K562 (cell line): Measurements from ENCODE around the gene TPPP. TPM values are rescaled to one million over a fixed set of nuclear protein-coding genes. Genes with fewer than 3 reads are reported as not detected.

Experiments used
- BACH1 ChIP-seq: fragments of 200-800 bp; sonication (Bioruptor generic); IDR thresholded peaks from 2 replicates; pipeline ENCODE4 v1.6.1; 2016; ENCODE audit warnings: missing genetic modification characterization, missing compliant biosample characterization
- BDP1 ChIP-seq: IDR thresholded peaks from 3 replicates; pipeline ENCODE4 v1.6.1; 2011; ENCODE audit not compliant: insufficient read length, insufficient read depth
- BRF1 ChIP-seq: IDR thresholded peaks from 3 replicates; pipeline ENCODE4 v1.6.1; 2011; ENCODE audit warnings: borderline replicate concordance, mild to moderate bottlenecking; ENCODE audit not compliant: insufficient read length; ENCODE audit errors: extremely low read depth
- CBX1 ChIP-seq: sonication (generic); IDR thresholded peaks from 2 replicates; pipeline ENCODE4 v1.6.1; 2016; ENCODE audit warnings: antibody characterized with exemption, low read depth, mild to moderate bottlenecking
- CBX5 ChIP-seq: IDR thresholded peaks from 2 replicates; pipeline ENCODE4 v1.6.1; 2014; ENCODE audit warnings: low read depth, borderline replicate concordance
- CREBBP ChIP-seq: IDR thresholded peaks from one replicate; pipeline ENCODE4 v1.6.1; 2012; ENCODE audit warnings: low read depth, mild to moderate bottlenecking, control low read depth, inconsistent platforms, low read length
- ERF ChIP-seq: fragments of 450-650 bp; formaldehyde crosslinking; IDR thresholded peaks from 2 replicates; pipeline ENCODE4 v1.4.0; 2020; ENCODE audit warnings: mild to moderate bottlenecking, mixed read lengths
- ETV1 ChIP-seq: fragments of 450-650 bp; conservative IDR thresholded peaks from 2 replicates; pipeline ENCODE4 v1.6.1; 2016; ENCODE audit warnings: missing genetic modification characterization, control low read depth, low read depth, missing compliant biosample characterization
- ETV5 ChIP-seq: sonication (generic); formaldehyde crosslinking; IDR thresholded peaks from 2 replicates; pipeline ENCODE4 v1.4.0; 2020; ENCODE audit warnings: low read depth, mild to moderate bottlenecking, missing genetic modification reagents
- GABPB1 ChIP-seq: sonication (generic); formaldehyde crosslinking; IDR thresholded peaks from 2 replicates; pipeline ENCODE4 v1.8.0; 2022; ENCODE audit warnings: mild to moderate bottlenecking, missing genetic modification reagents
- GATAD2B ChIP-seq: fragments of 450-650 bp; IDR thresholded peaks from 2 replicates; pipeline ENCODE4 v1.6.1; 2017; ENCODE audit warnings: mild to moderate bottlenecking, borderline replicate concordance
- NELFE ChIP-seq: IDR thresholded peaks from 2 replicates; pipeline ENCODE4 v1.6.1; 2011; ENCODE audit warnings: mild to moderate bottlenecking; ENCODE audit not compliant: insufficient read depth, insufficient read length
- NR2C2 ChIP-seq, 2 experiments: fragments of 200-800 bp in 1 of 2; sonication (Bioruptor generic) in 1 of 2; sonication (generic) in 1 of 2; formaldehyde crosslinking in 1 of 2; IDR thresholded peaks; 2 replicates each; pipeline versions ENCODE4 v1.6.1 to v1.8.0; 2016 to 2022; ENCODE audit warnings: mild to moderate bottlenecking in 1 of 2, missing compliant biosample characterization in 1 of 2, missing genetic modification characterization in 1 of 2, missing genetic modification reagents in 1 of 2
- POLR2A ChIP-seq: fragments of 450-650 bp; conservative IDR thresholded peaks from 2 replicates; pipeline ENCODE4 v1.6.1; 2016
- RBFOX2 ChIP-seq: fragments of 200-400 bp; formaldehyde crosslinking; IDR thresholded peaks from 2 replicates; pipeline ENCODE4 v1.6.1; 2017; ENCODE audit warnings: low read depth, mild to moderate bottlenecking, low read length, moderate library complexity
- TAF7 ChIP-seq: fragments of 450-650 bp; IDR thresholded peaks from 2 replicates; pipeline ENCODE4 v1.6.1; 2016; ENCODE audit warnings: missing genetic modification characterization, missing compliant biosample characterization
- TOE1 ChIP-seq, 2 experiments: fragments of 450-650 bp in 1 of 2; sonication (generic) in 1 of 2; formaldehyde crosslinking in 1 of 2; IDR thresholded peaks; 2 replicates each; pipeline versions ENCODE4 v1.7.1 to v1.8.0; 2016 to 2022; ENCODE audit warnings: borderline replicate concordance in 2 of 2, mild to moderate bottlenecking in 2 of 2, antibody characterized with exemption in 1 of 2, inconsistent platforms in 1 of 2, low read depth in 1 of 2, missing genetic modification reagents in 1 of 2, moderate library complexity in 1 of 2
- YY1 ChIP-seq, 3 experiments: IDR thresholded peaks; 2 replicates each; pipeline ENCODE4 v1.6.1; 2011; ENCODE audit warnings: low read length in 2 of 3, mild to moderate bottlenecking in 2 of 3, moderate library complexity in 2 of 3, borderline replicate concordance in 1 of 3, control low read depth in 1 of 3, low read depth in 1 of 3; ENCODE audit not compliant: insufficient read depth in 3 of 3, insufficient replicate concordance in 2 of 3, control insufficient read depth in 1 of 3, insufficient read length in 1 of 3; ENCODE audit errors: extremely low read depth in 1 of 3
- ZNF644 ChIP-seq: fragments of 200-800 bp; sonication (Bioruptor generic); IDR thresholded peaks from 2 replicates; pipeline ENCODE4 v1.6.1; 2016; ENCODE audit warnings: low read depth, missing genetic modification characterization, missing compliant biosample characterization
- polyA plus RNA-seq, 8 experiments: library from polyadenylated mRNA; depleted of rRNA in 4 of 8; stranded (reverse) in 5 of 8; unstranded in 3 of 8; fragments of >200 nt; fragmentation: Nextera tagmentation in 2 of 8; fragmentation: Illumina TruSeq in 1 of 8; extraction: Ambion mirVana in 2 of 8; extraction: Trizol in 1 of 8; gene quantifications; 2 replicates each; pipeline versions ENCODE4 v1.2.1 to v1.2.3, GENCODE V29; 2011 to 2014; ENCODE audit warnings: inconsistent platforms in 1 of 8, missing spikeins in 1 of 8
- total RNA-seq, 7 experiments: library from RNA; depleted of rRNA in 6 of 7; stranded (reverse); fragments of >200 nt in 6 of 7; fragmentation: Illumina TruSeq in 2 of 7; extraction: Trizol in 2 of 7; gene quantifications; 2 replicates each; pipeline versions ENCODE4 v1.2.1 to v1.2.3, GENCODE V29; 2011 to 2021; ENCODE audit warnings: low replicate concordance in 1 of 7
- TF ChIP-seq, protein P1 (sequence below): sonication (generic); formaldehyde crosslinking; IDR thresholded peaks from 2 replicates; pipeline ENCODE4 v1.8.1; 2023; ENCODE audit warnings: mild to moderate bottlenecking, missing genetic modification reagents
- TF ChIP-seq, protein P2 (sequence below): fragments of 450-650 bp; IDR thresholded peaks from one replicate; pipeline ENCODE4 v1.6.1; 2018; ENCODE audit warnings: mild to moderate bottlenecking, moderate library complexity; ENCODE audit not compliant: partially characterized antibody
- TF ChIP-seq, protein P3 (sequence below): fragments of 250-450 bp; sonication (Bioruptor Pico); IDR thresholded peaks from 2 replicates; pipeline ENCODE4 v1.4.0; 2020

The TPPP gene
- total and polyA plus RNA-seq, 9 of the 15 experiments (the other 6 are each of a cell fraction or from before 2014, with no cell fraction given): 0.01 to 0.07 (median 0.03) TPM; not detected in 6

DNA sequence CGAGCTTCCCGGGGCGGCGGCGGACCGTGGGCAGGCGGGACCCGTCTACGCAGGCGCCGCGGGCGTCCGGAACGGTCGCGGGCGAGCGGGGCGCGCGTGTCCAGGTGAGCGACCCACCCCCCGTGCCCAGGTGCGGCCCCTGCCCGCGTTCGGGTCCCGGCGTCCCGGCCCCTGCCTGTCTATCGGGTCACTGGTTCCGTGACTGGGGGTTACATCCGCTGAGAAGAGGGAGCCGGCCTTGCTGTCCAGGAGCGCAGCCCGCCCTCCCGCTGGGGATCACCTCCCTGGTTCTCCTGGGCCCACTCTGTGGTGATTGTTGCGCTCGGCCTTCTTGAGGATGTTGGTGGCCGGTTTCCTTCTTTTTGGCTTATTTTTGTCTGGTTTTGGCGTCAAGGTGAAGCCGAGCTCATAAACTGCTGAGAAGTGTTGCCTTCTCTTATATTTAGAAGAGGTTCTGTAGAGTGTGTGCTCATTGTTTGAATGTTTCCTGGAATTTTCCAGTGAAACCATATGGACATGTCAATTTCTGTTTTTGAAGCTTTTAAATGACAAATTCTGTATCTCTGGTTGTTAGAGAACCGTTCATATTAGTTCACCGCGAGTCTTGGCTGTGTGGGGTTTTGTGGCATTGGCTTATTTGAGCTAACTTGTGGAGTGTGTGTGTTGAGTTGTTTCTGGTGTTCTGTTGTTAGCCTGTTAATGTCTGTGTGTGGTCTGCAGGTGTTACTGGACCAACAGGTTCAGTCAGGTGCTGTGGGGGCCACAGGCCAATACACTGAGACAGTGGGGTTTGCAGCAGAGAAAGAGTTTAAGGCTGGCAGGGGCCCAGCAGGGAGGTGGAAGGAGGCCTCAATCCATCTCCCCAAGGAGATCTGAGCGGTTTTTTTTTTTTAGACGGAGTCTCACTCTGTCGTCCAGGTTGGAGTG, 80.4 kb downstream of the TPPP start (continued):
- TF ChIP-seq YY1 (IDR thresholded peaks at IDR 0.05; ENCODE audit: borderline replicate concordance in 1 of 3, control insufficient read depth in 1 of 3, extremely low read depth in 1 of 3, insufficient read depth in 3 of 3, insufficient read length in 1 of 3, insufficient replicate concordance in 2 of 3, low read depth in 1 of 3, low read length in 2 of 3) (peak in 1 of 3 experiments; percentile 7), CREBBP (no peak), NR2C2 (CRISPR knock-in tag; IDR thresholded peaks at IDR 0.05) (no peak), NR2C2 (tag; IDR thresholded peaks at IDR 0.05) (0 out of 2 replicates have a peak, but pooled peaks have one; percentile 15), ETV1 (no peak), CBX1 (peak; percentile 92), GABPB1 (CRISPR knock-in tag) (peak; percentile 23; the same call in 1 of the 2 replicates), TAF7 (tag) (0 out of 2 replicates have a peak, but pooled peaks have one; percentile 44), BDP1 (no peak), NELFE (no peak), CBX5 (peak; percentile 93; the same call in 1 of the 2 replicates), TOE1 (IDR thresholded peaks at IDR 0.05; ENCODE audit: borderline replicate concordance) (0 out of 2 replicates have a peak, but pooled peaks have one; percentile 25), TOE1 (CRISPR knock-in tag; IDR thresholded peaks at IDR 0.05; ENCODE audit: borderline replicate concordance, low read depth) (no peak), GATAD2B (0 out of 2 replicates have a peak, but pooled peaks have one; percentile 49), ERF (CRISPR knock-in tag) (no peak), ZNF644 (tag) (no peak), POLR2A (no peak), ETV5 (CRISPR knock-in tag) (peak; percentile 68; the same call in 1 of the 2 replicates), BACH1 (tag) (no peak), RBFOX2 (peak; percentile 62), BRF1 (no peak)
- TF ChIP-seq, protein P1, sequence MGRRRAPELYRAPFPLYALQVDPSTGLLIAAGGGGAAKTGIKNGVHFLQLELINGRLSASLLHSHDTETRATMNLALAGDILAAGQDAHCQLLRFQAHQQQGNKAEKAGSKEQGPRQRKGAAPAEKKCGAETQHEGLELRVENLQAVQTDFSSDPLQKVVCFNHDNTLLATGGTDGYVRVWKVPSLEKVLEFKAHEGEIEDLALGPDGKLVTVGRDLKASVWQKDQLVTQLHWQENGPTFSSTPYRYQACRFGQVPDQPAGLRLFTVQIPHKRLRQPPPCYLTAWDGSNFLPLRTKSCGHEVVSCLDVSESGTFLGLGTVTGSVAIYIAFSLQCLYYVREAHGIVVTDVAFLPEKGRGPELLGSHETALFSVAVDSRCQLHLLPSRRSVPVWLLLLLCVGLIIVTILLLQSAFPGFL (CRISPR knock-in tag): 0 out of 2 replicates have a peak, but pooled peaks have one; percentile 90
- TF ChIP-seq, protein P2, sequence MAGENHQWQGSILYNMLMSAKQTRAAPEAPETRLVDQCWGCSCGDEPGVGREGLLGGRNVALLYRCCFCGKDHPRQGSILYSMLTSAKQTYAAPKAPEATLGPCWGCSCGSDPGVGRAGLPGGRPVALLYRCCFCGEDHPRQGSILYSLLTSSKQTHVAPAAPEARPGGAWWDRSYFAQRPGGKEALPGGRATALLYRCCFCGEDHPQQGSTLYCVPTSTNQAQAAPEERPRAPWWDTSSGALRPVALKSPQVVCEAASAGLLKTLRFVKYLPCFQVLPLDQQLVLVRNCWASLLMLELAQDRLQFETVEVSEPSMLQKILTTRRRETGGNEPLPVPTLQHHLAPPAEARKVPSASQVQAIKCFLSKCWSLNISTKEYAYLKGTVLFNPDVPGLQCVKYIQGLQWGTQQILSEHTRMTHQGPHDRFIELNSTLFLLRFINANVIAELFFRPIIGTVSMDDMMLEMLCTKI: no peak
- TF ChIP-seq, protein P3, sequence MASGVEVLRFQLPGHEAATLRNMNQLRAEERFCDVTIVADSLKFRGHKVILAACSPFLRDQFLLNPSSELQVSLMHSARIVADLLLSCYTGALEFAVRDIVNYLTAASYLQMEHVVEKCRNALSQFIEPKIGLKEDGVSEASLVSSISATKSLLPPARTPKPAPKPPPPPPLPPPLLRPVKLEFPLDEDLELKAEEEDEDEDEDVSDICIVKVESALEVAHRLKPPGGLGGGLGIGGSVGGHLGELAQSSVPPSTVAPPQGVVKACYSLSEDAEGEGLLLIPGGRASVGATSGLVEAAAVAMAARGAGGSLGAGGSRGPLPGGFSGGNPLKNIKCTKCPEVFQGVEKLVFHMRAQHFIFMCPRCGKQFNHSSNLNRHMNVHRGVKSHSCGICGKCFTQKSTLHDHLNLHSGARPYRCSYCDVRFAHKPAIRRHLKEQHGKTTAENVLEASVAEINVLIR (CRISPR knock-in tag): no peak
